ENCODE measurements around the gene CLCNKA. TPM values are rescaled to one million over a fixed set of nuclear protein-coding genes. Genes with fewer than 3 reads are reported as not detected.
"Not testable (repeated sequence)": the region's sequence is repeated elsewhere in the genome, so short reads cannot be mapped to it uniquely, and the experiment has no call there.

CLCNKA gene
- polyA plus RNA-seq, 1 of the 3 experiments (the other 2 are of a cell fraction) = 0.03 TPM

- H3K9me2 ChIP-seq = no peaks in the 10 kb centered on the region
- DNase-seq = no peak
- TF ChIP-seq YY1 (IDR thresholded peaks at IDR 0.05; ENCODE audit: low read depth) = no peak
- TF ChIP-seq FOXJ3 (CRISPR knock-in tag; IDR thresholded peaks at IDR 0.05) = no peak
- TF ChIP-seq FOXM1 (IDR thresholded peaks at IDR 0.05; ENCODE audit: low read depth) = no peak
- no peak for TF ChIP-seq ELF1 (IDR thresholded peaks at IDR 0.05)
- no peak for TF ChIP-seq TAF1 (IDR thresholded peaks at IDR 0.05; ENCODE audit: borderline replicate concordance, low read depth, low read length)
- TF ChIP-seq IRF3 (IDR thresholded peaks at IDR 0.05; ENCODE audit: low read depth, low read length) = no peak
- no peak for TF ChIP-seq SMC3 (IDR thresholded peaks at IDR 0.05; ENCODE audit: low read depth, low read length)
- no peak for TF ChIP-seq CHD2 (IDR thresholded peaks at IDR 0.05; ENCODE audit: low read length, partially characterized antibody)
- no peak for TF ChIP-seq NFIC (IDR thresholded peaks at IDR 0.05; ENCODE audit: borderline replicate concordance)
- no peak for TF ChIP-seq FOSL2 (IDR thresholded peaks at IDR 0.05; ENCODE audit: borderline replicate concordance, low read depth)
- TF ChIP-seq GATA2 (CRISPR knock-in tag; IDR thresholded peaks at IDR 0.05) = no peak
- no peak for TF ChIP-seq TEAD4 (IDR thresholded peaks at IDR 0.05; ENCODE audit: borderline replicate concordance, insufficient read depth)
- no peak for TF ChIP-seq EZH2phosphoT487 (IDR thresholded peaks at IDR 0.05; ENCODE audit: borderline replicate concordance, low read depth)
- no peak for TF ChIP-seq RAD21 (IDR thresholded peaks at IDR 0.05; ENCODE audit: low read length)
- no peak for TF ChIP-seq RFX5 (IDR thresholded peaks at IDR 0.05; ENCODE audit: low read length)
- no peak for TF ChIP-seq NRF1 (IDR thresholded peaks at IDR 0.05; ENCODE audit: low read depth, low read length)
- H3K27me3 ChIP-seq (ENCODE audit: insufficient read depth) = no peaks in the 10 kb centered on the region
- no peaks in the 10 kb centered on the region for H3K36me3 ChIP-seq (replicated peaks in 1 of 2; ENCODE audit: control insufficient read depth in 1 of 2, insufficient read depth in 2 of 2, low read length in 1 of 2)
- no CpG with 5 or more reads among the region's 4 CpGs for WGBS (ENCODE audit: low lambda C conversion rate)
- H3K4me1 ChIP-seq (ENCODE audit: control insufficient read depth in 1 of 2, insufficient read depth in 2 of 2, low read depth in 1 of 2, low read length in 1 of 2) = no peaks in the 10 kb centered on the region; a peak in 1 of 4 replicates
- H3F3A ChIP-seq (replicated peaks; ENCODE audit: insufficient read depth) = no peaks in the 10 kb centered on the region
- POLR2A ChIA-PET = no interaction called here
- H3K27ac ChIP-seq (ENCODE audit: low read depth in 2 of 2, low read length in 1 of 2) = no peak overlapping the region
- H3K9me3 ChIP-seq = no peaks in the 10 kb centered on the region
- H3K4me3 ChIP-seq (ENCODE audit: low read depth in 2 of 2, low read length in 1 of 2) = no peak overlapping the region
- H4K20me1 ChIP-seq (ENCODE audit: insufficient read depth) = no peaks in the 10 kb centered on the region
- no peak overlapping the region for H2AFZ ChIP-seq (ENCODE audit: low read depth)
- CTCF ChIA-PET = no interaction called here
- H3K9ac ChIP-seq = no peak overlapping the region
- H3K79me2 ChIP-seq (ENCODE audit: insufficient read depth) = no peaks in the 10 kb centered on the region
- no peak overlapping the region for H3K4me2 ChIP-seq
Observed at GRCh38 chr1:16038620-16038912, 16.7 kb downstream of the CLCNKA start.

- H3K79me2 ChIP-seq (ENCODE audit: insufficient read depth); H2AFZ ChIP-seq (ENCODE audit: low read depth); H3K27ac ChIP-seq (ENCODE audit: low read depth in 2 of 2, low read length in 1 of 2); H3K27me3 ChIP-seq (ENCODE audit: insufficient read depth); H3F3A ChIP-seq (replicated peaks; ENCODE audit: insufficient read depth); H3K9me3 ChIP-seq; H3K36me3 ChIP-seq (replicated peaks in 1 of 2; ENCODE audit: control insufficient read depth in 1 of 2, insufficient read depth in 2 of 2, low read length in 1 of 2); H3K9ac ChIP-seq; H3K9me2 ChIP-seq; H3K4me1 ChIP-seq (ENCODE audit: control insufficient read depth in 1 of 2, insufficient read depth in 2 of 2, low read depth in 1 of 2, low read length in 1 of 2); DNase-seq; H3K4me2 ChIP-seq; POLR2A ChIA-PET; H4K20me1 ChIP-seq (ENCODE audit: insufficient read depth); H3K4me3 ChIP-seq (ENCODE audit: low read depth in 2 of 2, low read length in 1 of 2): not testable (repeated sequence)
- WGBS (ENCODE audit: low lambda C conversion rate) = 64% methylated on average over 5 of the region's 8 CpGs
- CTCF ChIA-PET = interaction anchor here (1.7 kb wide), 1 partner anchor 42 kb away, joined by 3 read pairs; no protein-coding TSS in a partner anchor
Observed at GRCh38 chr1:16039871-16040270, 18.0 kb downstream of the CLCNKA start.
